GM12873 (cell line): ENCODE measurements around the gene CELF1.

Experiments
- TF ChIP-seq, protein P1 (sequence below): IDR thresholded peaks from 2 replicates; pipeline ENCODE4 v1.5.1; 2012; ENCODE audit warnings: low read depth, mild to moderate bottlenecking, moderate library complexity, low read length, control low read depth; ENCODE audit not compliant: insufficient read depth; ENCODE audit errors: missing control alignments

CELF1 gene

DNA sequence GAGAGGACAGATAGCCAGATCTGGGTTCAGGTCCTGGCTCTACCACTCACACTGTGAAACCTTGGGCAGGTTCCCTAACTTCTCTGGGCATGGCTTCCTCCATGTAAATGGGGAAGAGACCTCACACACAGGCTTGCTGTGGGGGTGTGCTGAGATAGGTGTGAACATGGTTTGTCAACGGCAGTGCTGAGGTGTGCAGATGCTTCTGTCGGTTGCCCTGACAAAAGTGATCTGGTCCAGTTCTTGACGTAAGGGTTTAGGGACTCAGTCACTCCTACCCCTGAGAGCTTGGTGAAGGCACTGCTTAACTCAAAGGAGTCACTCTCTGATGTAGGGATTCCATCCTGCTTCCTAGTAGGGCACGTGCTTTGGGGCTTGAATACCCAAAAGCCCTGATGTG lies 39.3 kb upstream of the CELF1 start:
- TF ChIP-seq, protein P1, sequence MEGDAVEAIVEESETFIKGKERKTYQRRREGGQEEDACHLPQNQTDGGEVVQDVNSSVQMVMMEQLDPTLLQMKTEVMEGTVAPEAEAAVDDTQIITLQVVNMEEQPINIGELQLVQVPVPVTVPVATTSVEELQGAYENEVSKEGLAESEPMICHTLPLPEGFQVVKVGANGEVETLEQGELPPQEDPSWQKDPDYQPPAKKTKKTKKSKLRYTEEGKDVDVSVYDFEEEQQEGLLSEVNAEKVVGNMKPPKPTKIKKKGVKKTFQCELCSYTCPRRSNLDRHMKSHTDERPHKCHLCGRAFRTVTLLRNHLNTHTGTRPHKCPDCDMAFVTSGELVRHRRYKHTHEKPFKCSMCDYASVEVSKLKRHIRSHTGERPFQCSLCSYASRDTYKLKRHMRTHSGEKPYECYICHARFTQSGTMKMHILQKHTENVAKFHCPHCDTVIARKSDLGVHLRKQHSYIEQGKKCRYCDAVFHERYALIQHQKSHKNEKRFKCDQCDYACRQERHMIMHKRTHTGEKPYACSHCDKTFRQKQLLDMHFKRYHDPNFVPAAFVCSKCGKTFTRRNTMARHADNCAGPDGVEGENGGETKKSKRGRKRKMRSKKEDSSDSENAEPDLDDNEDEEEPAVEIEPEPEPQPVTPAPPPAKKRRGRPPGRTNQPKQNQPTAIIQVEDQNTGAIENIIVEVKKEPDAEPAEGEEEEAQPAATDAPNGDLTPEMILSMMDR: no peak

GRCh38 chr11:47591764-47592163 lies 38.8 kb upstream of the CELF1 start:
- TF ChIP-seq, protein P1: no peak

GRCh38 chr11:47589977-47590861 lies 37.3 kb upstream of the CELF1 start:
- TF ChIP-seq, protein P1: no peak

DNA sequence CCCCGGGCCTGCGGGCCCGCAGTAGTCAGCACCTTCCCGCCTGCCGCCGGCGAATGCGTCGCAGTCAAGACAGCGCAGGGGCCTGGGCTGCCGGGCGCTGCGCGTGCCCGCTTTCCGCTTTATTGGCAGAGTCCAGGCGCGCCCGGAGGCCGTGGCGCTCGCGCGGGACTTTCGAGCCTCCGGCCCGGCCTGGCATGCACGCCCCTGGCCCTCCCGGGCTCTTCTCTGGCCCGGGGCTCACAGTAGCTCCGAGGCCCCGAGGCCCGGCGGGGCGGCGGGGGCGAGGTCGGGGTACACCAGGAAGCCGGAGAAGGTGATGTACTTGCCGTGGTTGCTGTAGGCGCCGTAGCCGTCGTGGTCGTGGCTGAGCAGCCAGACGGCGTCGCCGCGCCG lies 36.6 kb upstream of the CELF1 start:
- TF ChIP-seq, protein P1: no peak

- TF ChIP-seq, protein P1: no peak
Measured at GRCh38 chr11:47589118-47589517, 36.2 kb upstream of the CELF1 start.

DNA sequence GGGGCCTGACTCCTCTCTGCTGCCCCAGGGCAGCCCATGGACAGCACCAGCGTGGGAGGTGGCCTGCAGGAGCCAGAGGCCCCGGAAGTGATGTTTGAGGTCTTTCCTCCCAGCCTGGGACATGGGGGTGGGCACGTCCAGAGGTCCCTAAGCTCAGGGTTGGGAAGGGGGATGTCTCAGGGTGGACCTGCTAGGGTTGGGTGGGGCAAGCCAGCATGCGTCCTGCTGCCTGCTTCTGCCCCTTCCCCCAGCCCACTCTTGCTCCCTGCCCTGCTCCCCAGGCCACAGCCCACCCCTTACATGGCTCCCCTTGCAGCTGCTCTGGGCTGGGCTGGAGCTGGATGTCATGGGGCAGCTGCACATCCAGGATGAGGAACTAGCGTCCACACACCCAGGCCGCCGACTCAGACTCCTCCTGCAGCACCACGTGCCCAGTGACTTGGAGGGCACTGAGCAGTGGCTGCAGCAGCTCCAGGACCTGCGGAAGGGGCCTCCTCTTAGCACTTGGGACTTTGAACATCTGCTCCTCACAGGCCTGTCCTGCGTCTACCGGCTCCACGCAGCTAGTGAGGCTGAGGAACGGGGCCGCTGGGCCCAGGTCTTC lies 34.9 kb upstream of the CELF1 start:
- TF ChIP-seq, protein P1: no peak

GRCh38 chr11:47587039-47587716 lies 34.2 kb upstream of the CELF1 start:
- TF ChIP-seq, protein P1: no peak
